LHCN-M2 (cell line): Measurements from ENCODE around the gene PLLP. TPM values are rescaled to one million over a fixed set of nuclear protein-coding genes. Genes with fewer than 3 reads are reported as not detected.
"Not testable (repeated sequence)": the region's sequence is repeated elsewhere in the genome, so short reads cannot be mapped to it uniquely, and the experiment has no call there.

Experiments
- DNase-seq: peaks from one replicate; pipeline ENCODE4 v3.0.0-alpha.2; 2012; ENCODE audit warnings: low read depth
- total RNA-seq: library from RNA; depleted of rRNA; stranded (reverse); fragments of >200 nt; gene quantifications from 2 replicates; pipeline ENCODE4 v1.2.3, GENCODE V29; 2014

The PLLP gene
- total RNA-seq, 1 experiment from 2014 or later = not detected

DNA sequence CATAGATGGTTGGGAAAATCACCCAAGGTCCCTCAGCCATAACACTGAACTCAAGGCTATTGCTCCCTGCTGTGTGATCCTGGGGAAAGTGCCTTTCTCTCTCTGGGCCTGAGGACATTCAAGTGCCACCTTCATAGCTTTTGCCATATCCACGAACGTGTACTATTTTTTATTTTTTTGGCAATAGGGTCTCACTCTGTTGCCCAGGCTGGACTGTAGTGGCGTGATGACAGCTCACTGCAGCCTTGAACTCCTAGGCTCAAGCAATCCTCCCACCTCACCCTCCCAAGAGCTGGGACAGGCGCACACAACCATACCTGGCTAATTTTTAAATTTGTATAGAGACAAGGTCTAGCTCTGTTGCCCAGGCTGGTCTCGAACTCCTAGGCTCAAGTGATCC, 10.6 kb downstream of the PLLP start:
- DNase-seq = no peak

DNA sequence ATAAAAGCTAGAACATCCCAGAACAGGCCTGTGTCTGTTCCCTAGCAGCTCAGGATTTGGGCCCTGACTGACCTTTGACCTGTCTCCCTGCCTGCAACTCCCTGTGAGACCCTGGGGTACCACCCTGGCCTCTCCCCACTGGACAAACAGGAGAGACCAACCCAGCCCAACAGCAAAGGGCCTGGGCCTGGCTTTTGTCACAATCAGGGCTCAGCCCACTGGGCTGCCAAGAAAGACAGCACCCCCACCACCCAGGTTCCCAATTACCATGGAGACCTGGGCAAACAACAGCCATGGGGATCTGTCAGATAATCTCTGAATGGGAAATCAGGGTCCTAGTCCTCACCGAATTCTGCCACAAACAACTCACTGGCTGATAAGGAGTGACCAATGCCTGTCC, 11.1 kb downstream of the PLLP start:
- no peak for DNase-seq

DNA sequence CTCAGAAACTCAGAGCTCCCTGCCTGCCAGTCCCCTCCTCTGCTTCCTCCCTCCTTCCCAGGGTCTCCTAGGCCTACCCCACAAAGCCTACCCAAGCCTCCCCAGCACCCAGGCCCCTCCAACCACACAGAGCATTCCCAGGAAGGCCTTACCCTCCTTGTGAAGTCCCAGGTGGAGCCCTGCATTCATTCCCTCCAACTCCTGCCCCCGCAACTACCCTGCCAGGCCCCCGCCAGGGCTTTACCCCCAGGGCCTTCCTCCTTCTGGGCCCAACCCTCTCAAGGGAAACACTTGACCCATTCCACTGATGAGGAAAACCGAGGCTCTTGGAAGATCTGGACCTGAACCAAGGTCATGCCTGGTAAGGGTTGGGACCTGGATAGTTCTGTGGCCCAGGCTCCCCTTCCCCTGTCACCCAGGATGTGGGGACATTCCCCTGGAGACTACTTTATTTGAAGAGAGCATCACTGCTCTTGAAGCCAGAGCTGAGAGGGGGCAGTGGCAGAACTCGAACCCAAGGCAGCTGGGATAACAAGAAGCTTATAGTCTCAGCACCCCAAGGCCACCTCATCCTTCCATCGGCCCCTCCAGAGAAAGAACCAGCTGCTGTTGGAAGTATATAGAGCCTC, 12.5 kb downstream of the PLLP start:
- DNase-seq = no peak

DNA sequence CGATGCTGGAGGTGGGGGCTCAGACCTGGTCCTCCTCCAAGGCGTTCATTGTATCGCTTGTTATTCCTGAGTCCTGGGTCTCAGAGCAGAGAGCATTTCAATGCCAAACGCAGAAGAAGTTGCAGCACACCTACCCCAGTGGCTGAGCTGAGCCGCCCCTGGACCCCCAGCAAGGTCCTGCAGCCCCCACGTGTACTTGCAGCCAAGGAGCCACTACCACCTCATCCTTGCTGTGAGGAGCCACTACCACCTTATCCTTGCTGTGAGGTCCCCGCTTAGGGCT, 13.5 kb downstream of the PLLP start:
- no peak for DNase-seq

DNA sequence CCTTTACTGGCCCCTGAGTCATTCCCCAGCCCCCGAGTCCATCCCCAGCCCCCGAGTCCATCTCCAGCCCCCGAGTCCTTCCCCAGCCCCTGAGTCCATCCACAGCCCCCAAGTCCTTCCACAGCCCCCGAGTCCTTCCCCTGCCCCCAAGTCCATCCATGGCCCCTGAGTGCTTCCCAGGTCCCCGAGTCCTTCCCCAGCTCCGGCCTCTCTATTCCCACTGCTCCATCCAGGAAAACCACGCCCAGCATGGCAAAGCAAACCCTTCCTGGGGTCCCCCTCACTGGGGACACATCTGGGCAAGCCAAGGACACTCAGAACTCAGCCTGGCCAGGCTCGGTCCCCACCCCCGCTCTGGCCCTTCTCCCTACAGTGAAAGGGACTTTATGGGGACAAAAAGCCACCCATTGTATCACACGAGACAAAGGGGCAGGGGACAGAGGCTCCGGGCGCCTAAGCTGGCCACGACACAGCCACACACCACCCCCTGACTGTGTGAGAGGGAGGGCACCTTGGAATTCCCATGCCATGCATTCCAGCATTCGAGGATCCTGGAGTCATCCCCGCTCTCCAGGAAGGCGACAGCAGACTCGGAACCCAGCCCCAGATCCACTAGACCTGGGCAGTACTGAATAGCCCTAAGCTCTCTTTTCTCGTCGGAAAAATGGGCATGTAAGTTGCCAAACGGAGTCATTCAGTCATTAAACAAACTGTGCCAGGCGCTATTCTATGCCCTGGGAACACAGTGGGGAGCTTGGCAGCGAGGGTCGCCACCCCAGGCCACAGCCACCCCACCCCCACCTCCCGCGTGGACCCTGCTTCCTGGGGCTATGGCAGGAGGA, 14.0 kb downstream of the PLLP start:
- no peak for DNase-seq

DNA sequence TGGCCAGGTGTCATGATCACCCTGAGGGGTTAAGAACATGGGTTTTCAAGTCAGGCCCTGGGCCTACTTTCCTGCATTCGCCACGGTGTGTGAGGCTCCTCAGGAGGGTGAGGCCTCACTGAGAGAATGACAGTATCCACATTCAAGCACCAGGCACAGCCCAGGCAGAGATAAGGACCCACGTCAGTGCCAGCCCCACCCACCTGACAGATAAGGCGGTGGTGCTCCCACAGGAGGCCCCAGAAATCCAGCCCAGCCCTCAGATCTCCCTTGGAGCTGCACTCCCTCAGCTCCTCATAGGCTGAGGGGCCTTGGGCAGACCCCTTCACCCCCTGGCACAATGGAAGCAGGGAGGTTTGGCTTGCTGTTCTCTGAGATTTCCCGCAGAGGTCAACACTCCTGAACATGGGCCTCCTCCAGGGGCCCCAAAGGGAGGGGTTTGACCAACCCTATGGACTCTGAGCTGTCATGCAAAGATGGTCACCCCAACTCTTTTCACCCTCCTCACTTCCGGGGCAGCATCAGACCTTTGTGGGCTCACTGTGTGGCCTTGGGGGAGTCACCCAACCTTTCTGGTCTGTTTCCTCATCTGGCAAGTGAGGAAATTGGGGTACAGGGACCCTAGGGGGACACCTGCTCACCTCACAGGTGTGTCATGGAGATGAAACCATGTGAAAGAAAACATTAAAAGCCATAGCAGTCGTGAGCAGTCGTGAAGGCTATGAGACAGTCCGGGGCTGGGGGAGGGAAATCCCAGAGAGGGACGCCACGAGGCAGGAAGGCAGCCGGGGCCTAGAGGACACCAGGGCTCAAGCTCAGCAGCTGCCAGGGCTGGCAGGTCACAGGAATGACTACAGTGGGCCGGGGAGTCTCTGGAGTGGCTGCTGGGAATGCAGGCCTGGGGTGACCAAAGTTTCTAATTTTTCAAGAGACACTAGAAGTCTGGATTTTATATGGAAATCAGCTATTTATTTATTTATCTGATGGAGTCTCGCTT, 15.4 kb downstream of the PLLP start:
- no peak for DNase-seq

DNA sequence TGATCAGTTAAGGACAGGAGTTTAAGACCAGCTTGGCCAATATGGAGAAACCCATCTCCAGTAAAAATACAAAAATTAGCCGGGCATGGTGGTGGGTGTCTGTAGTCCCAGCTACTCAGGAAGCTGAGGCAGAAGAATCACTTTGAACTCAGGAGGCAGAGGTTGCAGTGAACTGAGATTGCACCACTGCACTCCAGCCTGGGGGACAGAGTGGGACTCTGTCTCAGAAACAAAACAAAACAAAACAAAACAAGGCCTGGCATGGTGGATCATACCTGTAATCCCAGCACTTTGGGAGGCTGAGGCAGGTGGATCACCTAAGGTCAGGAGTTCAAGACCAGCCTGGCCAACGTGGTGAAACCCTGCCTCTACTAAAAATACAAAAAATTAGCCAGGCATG, 17.1 kb downstream of the PLLP start:
- DNase-seq = not testable (repeated sequence)

DNA sequence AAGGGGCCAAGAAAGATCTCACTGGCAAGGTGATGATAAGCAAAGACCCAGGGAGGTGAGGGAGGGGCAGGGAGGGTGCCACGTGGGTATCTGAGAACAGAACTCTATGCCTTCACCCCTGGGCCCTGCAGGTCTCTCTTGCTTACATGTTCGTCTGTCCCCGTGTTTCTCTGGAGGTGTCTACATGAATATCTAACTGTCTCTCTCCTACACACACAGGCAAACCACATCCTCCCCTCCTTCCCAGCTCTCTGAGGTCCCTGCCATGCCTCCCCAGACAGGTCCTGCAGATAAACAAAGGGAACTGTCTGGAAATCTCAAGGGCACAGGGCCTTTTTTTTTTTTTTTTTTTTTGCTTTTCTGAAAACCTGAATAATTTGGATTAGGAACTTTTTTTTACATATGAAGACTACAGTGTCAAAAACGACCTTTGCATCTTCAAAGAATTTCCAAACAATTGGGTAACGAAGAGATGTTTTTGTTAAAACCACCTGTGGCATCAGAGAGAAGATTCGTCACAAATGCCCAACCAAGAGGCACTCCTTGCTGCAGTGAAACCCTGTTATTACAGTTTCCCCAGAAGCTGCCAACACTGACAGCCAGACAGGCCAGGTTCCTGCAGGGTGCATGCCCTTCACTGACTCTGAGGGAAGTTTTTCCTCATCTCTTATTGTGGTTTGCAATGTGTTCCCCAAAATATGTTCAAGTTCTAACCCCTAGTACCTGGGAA, 17.8 kb downstream of the PLLP start:
- no peak for DNase-seq

DNA sequence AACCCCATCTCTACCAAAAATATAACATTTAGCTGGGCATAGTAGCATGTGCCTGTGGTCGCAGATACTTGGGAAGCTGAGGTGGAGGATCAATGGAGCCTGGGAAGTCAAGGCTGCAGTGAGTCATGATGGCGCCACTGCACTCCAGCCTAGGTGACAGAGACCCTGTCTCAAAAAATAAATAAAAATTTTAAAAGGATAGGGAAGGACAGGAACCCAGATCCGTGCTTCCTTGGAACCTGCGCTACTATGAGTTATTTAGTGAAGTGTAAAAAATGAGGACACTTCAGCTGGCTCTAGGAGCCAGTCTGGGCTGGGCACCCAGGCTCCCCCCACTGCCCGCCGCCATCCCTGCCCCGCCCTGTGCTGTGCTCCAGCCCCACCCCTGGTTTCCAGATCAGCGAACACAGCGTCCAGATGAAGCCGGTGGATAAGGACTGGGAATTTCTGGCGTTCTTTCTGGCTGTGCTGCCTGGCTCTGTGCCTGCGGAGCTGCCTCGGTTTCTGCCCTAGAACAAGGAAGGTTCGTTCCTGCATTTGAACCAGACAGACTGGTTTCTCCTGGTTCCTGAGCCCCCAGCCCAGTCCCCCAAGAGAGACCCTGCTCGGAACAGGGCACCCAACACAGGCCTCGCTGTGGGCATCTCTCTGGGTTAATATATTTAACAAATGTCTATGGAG, 18.5 kb downstream of the PLLP start:
- no peak for DNase-seq

DNA sequence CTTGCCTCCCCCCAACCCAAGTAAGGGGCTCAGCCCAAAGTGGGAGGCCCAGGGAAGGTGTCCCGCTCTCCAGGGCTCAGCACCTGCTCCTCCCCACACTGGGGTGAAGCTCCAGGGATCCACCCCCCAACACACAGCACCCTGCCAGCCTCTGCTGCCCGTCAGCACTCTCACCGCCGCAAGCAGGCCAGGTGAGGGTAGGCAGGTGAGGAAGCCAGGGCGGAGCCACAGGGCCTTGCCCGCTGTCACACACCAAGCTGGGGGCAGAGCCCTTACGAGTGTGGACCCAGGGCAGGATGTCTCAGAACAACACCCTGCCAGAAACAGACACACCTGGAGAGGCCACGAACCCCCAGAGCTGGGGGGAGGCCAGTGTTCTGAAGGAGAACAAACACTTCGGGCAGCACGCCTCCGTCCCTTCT, 19.5 kb downstream of the PLLP start:
- no peak for DNase-seq

DNA sequence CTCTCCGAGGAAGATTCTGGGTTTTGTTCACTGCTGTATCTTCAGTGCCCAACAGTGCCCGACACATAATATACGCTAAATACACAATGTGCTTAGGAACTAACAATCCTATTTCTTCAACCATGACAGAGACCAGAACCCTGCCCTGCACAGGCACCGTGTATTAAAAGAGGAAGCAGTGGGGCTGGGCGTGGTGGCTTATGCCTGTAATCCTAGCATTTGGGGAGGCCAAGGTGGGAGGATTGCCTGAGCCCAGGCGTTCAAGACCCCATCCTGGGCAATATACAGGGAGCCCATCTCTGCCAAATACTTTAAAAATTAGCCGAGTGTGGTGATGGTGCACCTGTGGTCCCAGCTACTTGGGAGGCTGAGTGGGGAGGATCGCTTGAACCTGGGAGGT, 20.1 kb downstream of the PLLP start:
- no peak for DNase-seq

DNA sequence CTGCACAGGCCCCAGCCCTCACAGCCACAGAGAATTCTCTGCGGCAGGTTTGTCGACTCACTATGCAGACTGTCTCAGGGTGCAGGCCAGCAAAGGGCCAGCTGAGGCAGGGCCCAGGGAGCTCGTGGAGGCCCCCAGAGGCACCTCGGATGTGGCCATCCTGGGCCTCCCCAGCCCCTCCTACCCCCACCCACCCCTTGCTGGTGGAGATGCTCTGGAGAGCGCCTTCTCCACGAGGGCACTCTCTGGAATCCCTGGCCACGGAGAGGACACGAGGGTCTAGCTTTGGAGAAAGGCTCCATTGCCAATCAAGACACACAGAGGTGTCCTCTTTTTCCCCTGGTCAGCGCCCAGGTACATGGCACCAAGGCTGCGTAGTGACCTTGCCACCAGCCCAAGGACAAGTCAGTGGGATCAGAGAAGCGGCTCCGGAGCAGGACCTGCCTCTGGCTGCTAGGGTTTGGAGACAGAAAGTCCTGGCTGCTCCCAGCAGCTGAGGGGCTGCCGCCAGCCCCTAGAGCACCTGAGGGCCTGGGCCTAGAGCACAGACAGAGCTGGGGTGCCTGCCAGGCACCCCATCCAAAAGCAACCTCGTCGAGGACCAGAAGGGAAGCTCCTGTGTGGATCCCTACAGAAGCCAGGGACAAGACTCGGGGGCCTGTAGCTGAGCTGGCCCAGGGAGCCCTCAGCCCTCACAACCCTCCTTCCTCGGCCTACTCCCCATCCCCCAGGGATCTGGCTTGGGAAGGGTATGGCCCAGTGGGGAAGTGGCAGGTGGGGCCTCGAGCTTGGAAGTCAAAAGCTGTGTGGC, 20.7 kb downstream of the PLLP start:
- no peak for DNase-seq

DNA sequence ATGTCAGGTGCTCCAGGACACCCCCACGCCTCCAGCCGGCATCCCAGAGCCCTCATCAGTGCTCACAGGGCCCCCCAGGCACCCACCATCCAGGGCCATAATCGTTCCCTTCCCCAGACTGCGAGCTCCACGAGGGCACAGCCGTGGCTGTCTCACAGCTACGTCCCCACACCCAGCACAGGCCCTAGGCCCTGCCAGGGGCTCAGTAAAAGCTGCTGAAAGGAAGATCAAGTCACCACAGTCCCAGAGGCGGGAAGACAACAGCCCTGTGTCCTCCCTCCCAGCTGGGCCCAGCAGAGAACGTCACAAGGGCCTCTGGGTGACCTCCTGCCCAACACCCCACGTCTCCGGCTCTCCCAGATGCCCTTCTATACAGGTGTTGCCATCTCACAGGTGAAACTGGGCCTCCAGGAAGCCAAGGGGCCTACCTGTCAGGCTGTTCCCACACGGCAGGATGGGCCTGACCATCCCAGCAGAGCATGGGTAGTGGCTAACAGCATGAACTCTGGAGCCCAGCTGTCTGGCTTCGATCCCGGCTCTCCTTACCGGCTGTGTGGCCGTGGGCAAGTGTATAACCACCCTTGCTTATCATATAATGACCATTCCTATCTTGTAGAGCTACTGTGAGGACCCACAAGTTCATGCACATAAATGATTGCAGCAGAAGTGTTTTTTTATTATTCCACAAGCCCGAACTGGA, 21.5 kb downstream of the PLLP start:
- no peak for DNase-seq

DNA sequence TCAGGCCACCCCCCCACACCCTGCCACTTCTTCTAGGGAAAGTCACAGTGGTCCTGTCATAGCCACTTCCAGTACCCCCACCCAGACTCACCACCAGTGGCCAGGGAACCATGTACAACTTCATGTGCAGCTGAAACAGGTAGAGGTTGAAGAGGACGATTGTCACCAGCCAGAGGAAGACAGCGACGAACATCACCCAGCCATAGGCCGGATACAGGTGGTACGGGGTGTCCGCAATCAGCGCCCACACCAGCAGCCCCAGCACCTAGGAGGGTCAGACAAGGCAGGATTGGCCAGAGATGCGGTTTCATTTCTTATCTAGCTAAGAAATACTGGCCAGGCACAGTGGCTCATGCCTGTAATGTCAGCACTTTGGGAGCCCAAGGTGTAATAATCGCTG, 22.7 kb downstream of the PLLP start:
- DNase-seq = no peak

DNA sequence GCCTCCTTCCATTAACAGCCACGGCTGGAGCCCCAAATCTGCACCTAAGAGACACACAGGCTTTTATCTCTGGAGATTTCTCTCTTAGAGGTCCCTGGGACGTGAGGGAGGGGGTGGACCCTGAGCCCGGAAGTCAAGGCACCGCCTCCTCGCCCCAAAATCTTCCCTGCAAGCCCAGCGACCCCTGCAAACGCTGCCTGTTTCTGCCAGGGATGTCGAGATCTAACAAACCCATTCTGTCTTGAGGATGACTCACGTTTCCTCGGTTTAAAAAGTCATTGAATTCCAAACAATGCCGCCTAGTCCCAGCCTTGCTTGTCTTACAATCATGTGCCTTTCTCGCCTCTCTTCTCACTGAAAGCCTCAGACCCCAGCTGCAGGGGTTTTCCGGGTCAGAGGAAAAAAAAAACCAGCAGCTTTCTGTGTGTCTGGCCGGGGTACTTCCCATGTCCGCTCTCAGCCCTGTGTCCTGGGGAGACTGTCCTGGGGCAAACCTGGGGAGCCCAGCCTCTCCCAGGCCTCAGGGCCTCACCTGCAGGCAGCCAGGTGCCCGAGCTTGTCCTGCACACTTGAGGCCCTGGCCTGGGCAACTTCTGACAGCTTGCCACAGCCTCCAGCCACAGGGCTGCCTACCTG, 24.1 kb downstream of the PLLP start:
- peak; percentile 57 for DNase-seq

DNA sequence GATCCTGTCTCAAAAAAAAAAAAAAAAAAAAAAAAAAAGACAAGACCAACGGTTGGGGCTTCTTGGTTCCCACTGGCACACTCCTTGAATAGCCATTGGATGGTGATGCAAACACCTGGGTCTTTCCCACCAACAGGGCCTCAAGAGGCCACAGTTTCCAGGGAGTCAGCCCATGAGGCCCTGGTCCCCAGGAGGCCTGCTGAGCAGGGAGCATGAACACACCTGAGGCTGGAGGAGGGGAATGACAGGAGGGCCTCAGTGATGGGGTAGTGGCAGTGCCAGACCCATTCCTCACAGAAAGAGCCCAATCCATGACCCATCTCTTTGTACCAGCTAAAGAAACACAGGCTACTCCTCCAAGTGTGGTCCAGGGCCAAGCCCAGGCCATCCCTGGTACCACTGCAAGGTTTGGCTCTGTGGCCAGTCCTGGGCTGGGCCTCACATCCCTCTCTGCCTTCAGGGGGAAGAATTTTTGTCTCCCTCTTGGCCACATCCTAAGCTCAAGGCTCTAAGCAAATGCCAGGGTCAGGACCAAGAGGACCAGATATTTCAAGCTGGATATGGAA, 25.5 kb downstream of the PLLP start:
- no peak for DNase-seq

DNA sequence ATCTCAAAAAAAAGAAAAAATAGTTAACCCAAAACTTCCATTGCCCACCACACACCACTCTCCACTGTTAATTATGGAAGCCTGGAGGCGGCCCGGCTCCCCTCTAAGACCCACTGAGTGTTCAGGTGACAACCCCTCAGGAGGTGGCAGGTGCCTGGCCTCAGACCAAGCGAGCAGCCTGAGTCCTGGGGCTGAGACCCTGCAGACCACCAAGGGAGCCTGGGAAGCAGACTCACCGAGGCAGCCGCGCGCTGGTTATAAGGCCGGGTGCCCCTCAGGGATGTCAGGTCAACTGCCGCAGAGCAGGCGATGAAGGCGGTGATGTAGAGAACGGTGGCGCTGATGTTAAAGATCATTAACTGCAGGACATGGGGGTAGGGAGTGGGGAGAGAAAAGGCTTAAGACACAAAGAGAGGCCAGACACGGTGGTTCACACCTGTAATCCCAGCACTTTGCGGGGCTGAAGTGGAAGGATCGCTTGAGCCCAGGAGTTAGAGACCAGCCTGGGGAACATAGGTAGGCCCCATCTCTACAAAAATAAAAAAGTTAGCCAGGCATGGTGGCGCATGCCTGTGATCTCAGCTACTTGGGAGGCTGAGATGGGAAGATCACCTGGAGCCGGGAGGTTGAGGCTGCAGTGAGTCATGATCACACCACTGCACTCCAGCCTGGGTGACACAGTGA, 26.1 kb downstream of the PLLP start:
- DNase-seq = no peak

DNA sequence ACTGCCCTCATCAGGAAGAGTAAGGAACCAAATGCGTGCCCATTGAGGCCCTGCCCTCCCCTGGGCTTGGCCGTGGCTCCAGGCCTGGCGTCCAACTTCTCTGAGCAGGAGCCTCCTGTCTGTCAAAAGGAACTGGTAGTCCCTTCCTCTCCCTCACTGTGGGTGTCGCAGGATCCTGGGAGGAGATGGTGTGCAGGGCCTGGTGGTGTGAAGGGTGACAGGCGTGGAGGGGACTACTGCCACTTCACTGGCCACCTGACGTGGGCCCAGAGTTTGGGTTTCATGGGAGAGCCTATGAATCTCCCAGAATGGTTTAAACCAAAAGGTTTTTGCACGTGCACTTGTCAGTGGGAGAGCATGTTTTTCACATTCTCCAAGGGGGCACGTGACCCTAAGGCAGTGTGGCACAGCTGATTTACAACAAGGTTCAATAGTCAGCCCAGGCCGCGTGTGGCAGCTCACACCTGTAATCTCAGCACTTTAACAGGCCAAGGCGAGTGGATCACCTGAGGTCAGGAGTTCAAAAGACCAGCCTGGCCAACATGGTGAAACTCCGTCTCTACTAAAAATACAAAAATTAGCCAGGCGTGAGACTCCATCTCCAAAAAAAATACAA, 26.9 kb downstream of the PLLP start:
- DNase-seq = no peak
